Stimulated activated naive CD8-positive, alpha-beta T cell treated with anti-CD3 and anti-CD28 coated beads, Interleukin-15, Interleukin-2, amounts not matched to agents 100 ng/mL and 50 ng/mL, for 24 hours (primary cell): Measurements from ENCODE around the gene LAMP1.
"Not testable (repeated sequence)": the region's sequence is repeated elsewhere in the genome, so short reads cannot be mapped to it uniquely, and the experiment has no call there.

Source experiments
- H3K27ac Mint-ChIP-seq: one replicate; pipeline ENCODE4 v1.8.0; 2021; ENCODE audit warnings: mild to moderate bottlenecking, mixed read lengths
- H3K27me3 Mint-ChIP-seq: one replicate; pipeline ENCODE4 v1.8.0; 2021; ENCODE audit warnings: mixed read lengths
- H3K36me3 Mint-ChIP-seq: one replicate; pipeline ENCODE4 v1.8.0; 2021; ENCODE audit warnings: low read depth, mixed read lengths
- H3K4me1 Mint-ChIP-seq: one replicate; pipeline ENCODE4 v1.8.0; 2021; ENCODE audit warnings: low read depth, mixed read lengths
- H3K4me3 Mint-ChIP-seq: one replicate; pipeline ENCODE4 v1.8.0; 2021; ENCODE audit warnings: mild to moderate bottlenecking, mixed read lengths
- H3K9me3 Mint-ChIP-seq: one replicate; pipeline ENCODE4 v1.8.0; 2021; ENCODE audit warnings: mixed read lengths

LAMP1 gene

GRCh38 chr13:113367020-113367560, 70.1 kb downstream of the LAMP1 start:
- H3K27ac Mint-ChIP-seq, result no peak overlapping the region
- H3K36me3 Mint-ChIP-seq, result no peaks in the 10 kb centered on the region
- no peak overlapping the region for H3K4me3 Mint-ChIP-seq
- peaks cover 16% of the 10 kb centered on the region for H3K27me3 Mint-ChIP-seq
- no peaks in the 10 kb centered on the region for H3K9me3 Mint-ChIP-seq
- peaks cover 4% of the 10 kb centered on the region for H3K4me1 Mint-ChIP-seq

- no peak overlapping the region for H3K4me3 Mint-ChIP-seq
- H3K9me3 Mint-ChIP-seq, result no peaks in the 10 kb centered on the region
- no peaks in the 10 kb centered on the region for H3K36me3 Mint-ChIP-seq
- H3K27ac Mint-ChIP-seq, result no peak overlapping the region
- peaks cover 4% of the 10 kb centered on the region for H3K4me1 Mint-ChIP-seq
- peaks cover 11% of the 10 kb centered on the region for H3K27me3 Mint-ChIP-seq
Measured at GRCh38 chr13:113367771-113368170, 70.7 kb downstream of the LAMP1 start.

GRCh38 chr13:113368353-113368752, 71.3 kb downstream of the LAMP1 start:
- peaks cover 11% of the 10 kb centered on the region for H3K27me3 Mint-ChIP-seq
- H3K27ac Mint-ChIP-seq, H3K4me1 Mint-ChIP-seq, H3K36me3 Mint-ChIP-seq, H3K4me3 Mint-ChIP-seq, H3K9me3 Mint-ChIP-seq: not testable (repeated sequence)

- Mint-ChIP-seq H3K4me1 (peaks cover 4% of the 10 kb centered on the region), H3K27ac (no peak overlapping the region), H3K27me3 (peaks cover 11% of the 10 kb centered on the region), H3K9me3 (no peaks in the 10 kb centered on the region), H3K36me3 (no peaks in the 10 kb centered on the region), H3K4me3 (no peak overlapping the region)
Measured at GRCh38 chr13:113369189-113369588, 72.2 kb downstream of the LAMP1 start.

- Mint-ChIP-seq H3K36me3 (no peaks in the 10 kb centered on the region), H3K27ac (no peak overlapping the region), H3K4me1 (peaks cover 4% of the 10 kb centered on the region), H3K4me3 (no peak overlapping the region), H3K27me3 (peaks cover 11% of the 10 kb centered on the region), H3K9me3 (no peaks in the 10 kb centered on the region)
Measured at GRCh38 chr13:113369881-113370280, 72.8 kb downstream of the LAMP1 start.

GRCh38 chr13:113371061-113371460, 74.0 kb downstream of the LAMP1 start:
- Mint-ChIP-seq H3K4me3 (no peak overlapping the region), H3K9me3 (no peaks in the 10 kb centered on the region), H3K27ac (no peak overlapping the region), H3K36me3 (no peaks in the 10 kb centered on the region), H3K27me3 (peaks cover 6% of the 10 kb centered on the region), H3K4me1 (no peaks in the 10 kb centered on the region)

GRCh38 chr13:113371701-113372100, 74.7 kb downstream of the LAMP1 start:
- not testable (repeated sequence) for H3K27me3 Mint-ChIP-seq, H3K36me3 Mint-ChIP-seq, H3K9me3 Mint-ChIP-seq, H3K4me1 Mint-ChIP-seq, H3K27ac Mint-ChIP-seq, H3K4me3 Mint-ChIP-seq
